ENCODE results near the gene EXOC2. TPM values are rescaled to one million over a fixed set of nuclear protein-coding genes. Genes with fewer than 3 reads are reported as not detected.

The EXOC2 gene
- total and polyA plus RNA-seq, 12 donors = 4.9 to 23.7 (median 17.1) TPM

DNA sequence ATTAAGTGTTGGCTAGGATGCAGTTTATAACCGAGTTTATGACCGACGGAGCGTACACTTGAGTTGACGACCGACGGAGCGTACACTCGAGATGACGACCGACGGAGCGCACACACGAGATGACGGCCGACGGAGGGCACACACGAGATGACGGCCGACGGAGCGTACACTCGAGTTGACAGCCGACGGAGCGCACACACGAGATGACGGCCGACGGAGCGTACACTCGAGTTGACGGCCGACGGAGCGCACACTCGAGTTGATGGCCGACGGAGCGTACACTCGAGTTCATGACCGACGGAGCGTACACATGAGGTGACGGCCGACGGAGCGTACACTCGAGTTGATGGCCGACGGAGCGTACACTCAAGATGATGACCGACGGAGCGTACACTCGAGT, 155.8 kb downstream of the EXOC2 start:
- H3K4me3 ChIP-seq = no peak overlapping the region
- H3K36me3 ChIP-seq (replicated peaks in 1 of 2) = no peaks in the 10 kb centered on the region
- no peaks in the 10 kb centered on the region for H3K27me3 ChIP-seq
- no peak for DNase-seq
- H3K27ac ChIP-seq = no peak overlapping the region
- WGBS, 4 donors = 94 to 96% (median 95%) methylated on average over 56 of the region's 56 CpGs
- intact Hi-C loops (cut with DNase I) = no loop called here
- H3K4me1 ChIP-seq (replicated peaks in 1 of 2) = no peaks in the 10 kb centered on the region
- TF ChIP-seq POLR2A (IDR thresholded peaks at IDR 0.05) = no peak
- H3K9me3 ChIP-seq (replicated peaks in 1 of 3) = peaks cover 0 to 8% (median 0%) of the 10 kb centered on the region in 3 donors

DNA sequence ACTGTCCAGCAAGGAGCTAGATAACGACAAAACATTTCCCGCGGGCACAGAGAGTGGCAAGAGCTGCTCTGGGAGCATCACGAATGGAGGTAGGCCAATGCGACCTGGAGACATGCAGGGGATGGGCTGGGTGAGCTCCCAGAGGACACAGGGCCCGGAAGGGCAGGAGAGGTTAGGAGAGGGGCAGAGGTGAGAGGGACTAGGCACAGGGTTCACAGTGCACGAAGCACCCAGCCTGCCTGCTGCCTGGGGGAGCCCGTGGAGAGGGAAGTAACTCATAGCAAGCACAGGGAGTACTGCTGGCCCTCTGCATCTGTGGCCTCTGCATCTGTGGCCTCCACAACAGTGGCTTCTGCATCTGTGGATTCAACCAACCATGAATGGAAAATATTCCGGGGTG, 162.5 kb downstream of the EXOC2 start:
- Histone ChIP-seq H3K27ac (no peak overlapping the region), H3K4me3 (no peak overlapping the region), H3K4me1 (replicated peaks in 1 of 2) (no peaks in the 10 kb centered on the region), H3K36me3 (replicated peaks in 1 of 2) (no peaks in the 10 kb centered on the region), H3K27me3 (no peaks in the 10 kb centered on the region), H3K9me3 (replicated peaks in 1 of 3) (no peaks in the 10 kb centered on the region)
- 95 to 97% (median 96%) methylated on average over 8 to 9 of the region's 9 CpGs for WGBS, 4 donors
- intact Hi-C loops (cut with DNase I) = no loop called here
- TF ChIP-seq POLR2A (IDR thresholded peaks at IDR 0.05) = no peak
- TF ChIP-seq, protein P1, sequence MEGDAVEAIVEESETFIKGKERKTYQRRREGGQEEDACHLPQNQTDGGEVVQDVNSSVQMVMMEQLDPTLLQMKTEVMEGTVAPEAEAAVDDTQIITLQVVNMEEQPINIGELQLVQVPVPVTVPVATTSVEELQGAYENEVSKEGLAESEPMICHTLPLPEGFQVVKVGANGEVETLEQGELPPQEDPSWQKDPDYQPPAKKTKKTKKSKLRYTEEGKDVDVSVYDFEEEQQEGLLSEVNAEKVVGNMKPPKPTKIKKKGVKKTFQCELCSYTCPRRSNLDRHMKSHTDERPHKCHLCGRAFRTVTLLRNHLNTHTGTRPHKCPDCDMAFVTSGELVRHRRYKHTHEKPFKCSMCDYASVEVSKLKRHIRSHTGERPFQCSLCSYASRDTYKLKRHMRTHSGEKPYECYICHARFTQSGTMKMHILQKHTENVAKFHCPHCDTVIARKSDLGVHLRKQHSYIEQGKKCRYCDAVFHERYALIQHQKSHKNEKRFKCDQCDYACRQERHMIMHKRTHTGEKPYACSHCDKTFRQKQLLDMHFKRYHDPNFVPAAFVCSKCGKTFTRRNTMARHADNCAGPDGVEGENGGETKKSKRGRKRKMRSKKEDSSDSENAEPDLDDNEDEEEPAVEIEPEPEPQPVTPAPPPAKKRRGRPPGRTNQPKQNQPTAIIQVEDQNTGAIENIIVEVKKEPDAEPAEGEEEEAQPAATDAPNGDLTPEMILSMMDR (IDR thresholded peaks at IDR 0.05) = no peak
- no peak for DNase-seq

DNA sequence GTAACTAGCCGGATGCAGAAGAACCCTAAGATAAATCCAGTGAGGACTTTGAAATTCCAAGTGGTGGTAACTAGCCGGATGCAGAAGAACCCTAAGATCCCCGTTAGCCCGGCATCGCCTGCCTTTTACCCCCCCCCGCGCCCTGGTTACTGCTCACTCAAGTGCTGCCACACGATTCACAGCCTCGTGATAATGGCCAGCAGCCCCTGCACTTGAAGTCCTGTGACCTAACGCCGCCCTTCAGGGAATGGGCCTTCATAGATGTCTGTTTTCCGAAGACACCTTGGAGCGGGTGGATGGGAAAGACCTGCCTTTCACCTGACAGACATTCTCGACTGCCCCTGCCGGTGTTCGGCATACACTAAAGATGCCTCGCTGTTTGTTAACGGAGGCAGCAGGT, 163.9 kb downstream of the EXOC2 start:
- Histone ChIP-seq H3K4me3 (no peak overlapping the region), H3K27ac (no peak overlapping the region), H3K4me1 (replicated peaks in 1 of 2) (no peaks in the 10 kb centered on the region), H3K27me3 (no peaks in the 10 kb centered on the region), H3K36me3 (replicated peaks in 1 of 2) (no peaks in the 10 kb centered on the region), H3K9me3 (replicated peaks in 1 of 3) (no peaks in the 10 kb centered on the region)
- WGBS, 4 donors = 91 to 97% (median 95%) methylated on average over 17 to 18 of the region's 18 CpGs
- DNase-seq = no peak
- no peak for TF ChIP-seq POLR2A (IDR thresholded peaks at IDR 0.05)
- TF ChIP-seq, protein P1 (IDR thresholded peaks at IDR 0.05) = no peak
- intact Hi-C loops (cut with DNase I) = no loop called here

DNA sequence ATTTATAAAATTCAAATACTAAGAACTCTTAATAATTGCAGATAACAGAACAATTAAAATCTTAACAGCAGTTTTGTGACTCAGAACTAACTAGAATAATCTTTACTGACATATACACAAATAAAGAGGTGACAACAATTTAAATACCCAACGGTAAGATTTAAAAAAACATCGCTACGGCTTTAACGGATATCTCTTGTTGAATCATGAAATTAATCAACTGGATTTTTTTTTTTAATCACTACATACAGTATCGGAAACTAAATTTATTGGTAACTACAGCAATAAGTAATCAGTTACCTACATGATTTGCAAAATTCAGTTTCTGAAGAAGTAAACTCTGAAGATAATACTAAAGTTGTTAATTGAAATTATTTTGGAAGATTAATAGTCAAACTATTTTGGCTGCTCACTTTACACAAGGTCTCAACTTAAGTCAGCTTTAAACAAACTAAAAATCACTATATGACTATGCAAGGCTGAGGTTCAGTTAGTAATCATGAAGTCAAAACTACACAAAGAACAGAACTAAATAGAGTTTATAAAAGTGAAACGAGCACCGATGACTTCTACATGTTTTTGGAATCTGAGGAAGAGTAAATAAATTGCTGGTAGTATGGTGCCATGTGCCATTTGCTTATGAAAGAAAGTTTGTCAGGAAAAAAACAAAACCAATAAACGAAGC, 164.8 kb downstream of the EXOC2 start:
- H3K4me1 ChIP-seq (replicated peaks in 1 of 2) = no peaks in the 10 kb centered on the region
- intact Hi-C loops (cut with DNase I) = no loop called here
- H3K36me3 ChIP-seq (replicated peaks in 1 of 2) = no peaks in the 10 kb centered on the region
- no peak overlapping the region for H3K4me3 ChIP-seq
- WGBS, 4 donors = 88 to 95% (median 93%) methylated on average over 8 of the region's 8 CpGs
- TF ChIP-seq POLR2A (IDR thresholded peaks at IDR 0.05) = no peak
- TF ChIP-seq, protein P1 (IDR thresholded peaks at IDR 0.05) = no peak
- no peaks in the 10 kb centered on the region for H3K9me3 ChIP-seq (replicated peaks in 1 of 3)
- H3K27ac ChIP-seq = no peak overlapping the region
- DNase-seq = no peak
- H3K27me3 ChIP-seq = no peaks in the 10 kb centered on the region

DNA sequence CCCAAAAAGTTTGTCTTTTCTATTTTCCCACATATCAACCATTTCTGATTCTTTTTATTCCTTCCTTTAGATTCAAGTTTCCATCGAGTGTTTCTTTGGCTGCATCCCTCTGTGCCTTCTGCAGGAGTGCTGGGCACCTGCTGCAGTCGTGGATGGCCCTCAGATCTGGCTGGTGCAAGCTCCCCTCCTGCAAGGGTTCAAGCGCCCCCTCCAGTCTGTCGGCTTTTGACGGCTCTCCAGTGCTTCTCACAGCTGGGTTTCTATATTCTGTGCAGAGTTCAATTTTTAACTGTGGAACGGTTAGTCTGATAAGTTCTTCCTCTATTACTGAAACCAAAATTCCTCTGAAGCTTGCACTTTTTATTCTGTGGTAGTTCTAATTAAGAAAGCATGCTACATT, 168.1 kb downstream of the EXOC2 start:
- no peaks in the 10 kb centered on the region for H3K36me3 ChIP-seq (replicated peaks in 1 of 2)
- no peak overlapping the region for H3K4me3 ChIP-seq
- no peak for TF ChIP-seq POLR2A (IDR thresholded peaks at IDR 0.05)
- TF ChIP-seq, protein P1 (IDR thresholded peaks at IDR 0.05) = no peak
- no peaks in the 10 kb centered on the region for H3K9me3 ChIP-seq (replicated peaks in 1 of 3)
- intact Hi-C loops (cut with DNase I) = no loop called here
- no peaks in the 10 kb centered on the region for H3K4me1 ChIP-seq (replicated peaks in 1 of 2)
- H3K27ac ChIP-seq = no peak overlapping the region
- 72 to 89% (median 78%) methylated on average over 5 to 6 of the region's 6 CpGs for WGBS, 4 donors
- H3K27me3 ChIP-seq = no peaks in the 10 kb centered on the region
- DNase-seq = no peak

Data from adrenal gland (tissue), 12 donors.